HG02798 (cell line): ENCODE data around the gene CLMP.
A peak's percentile ranks its signal among the peaks of the same experiment; 100 is the strongest.

ENCODE experiments used
- ATAC-seq: cut with Tn5 transposase; IDR thresholded peaks from one replicate; pipeline ENCODE4 v1.9.1; 2021; ENCODE audit warnings: mild to moderate bottlenecking; ENCODE audit not compliant: unreplicated experiment, poor library complexity

The CLMP gene

GRCh38 chr11:123045101-123045500, 149.9 kb downstream of the CLMP start:
- ATAC-seq, result no peak

GRCh38 chr11:123041185-123041584, 153.9 kb downstream of the CLMP start:
- no peak for ATAC-seq

GRCh38 chr11:123040111-123040432, 155.0 kb downstream of the CLMP start:
- ATAC-seq, result no peak

GRCh38 chr11:123035831-123036230, 159.2 kb downstream of the CLMP start:
- ATAC-seq, result no peak

- ATAC-seq, result no peak
Observed at GRCh38 chr11:123034597-123034996, 160.5 kb downstream of the CLMP start.

GRCh38 chr11:123033895-123034294, 161.2 kb downstream of the CLMP start:
- ATAC-seq, result no peak

GRCh38 chr11:123030517-123030916, 164.5 kb downstream of the CLMP start:
- ATAC-seq, result no peak

- ATAC-seq, result peak; percentile 70
Observed at GRCh38 chr11:123020968-123021367, 174.1 kb downstream of the CLMP start.
